ENCODE data around the gene CD207. TPM values are rescaled to one million over a fixed set of nuclear protein-coding genes. Genes with fewer than 3 reads are reported as not detected.

CD207 gene
- total and polyA plus RNA-seq, 2 experiments from 2014 or later, result not detected

DNA sequence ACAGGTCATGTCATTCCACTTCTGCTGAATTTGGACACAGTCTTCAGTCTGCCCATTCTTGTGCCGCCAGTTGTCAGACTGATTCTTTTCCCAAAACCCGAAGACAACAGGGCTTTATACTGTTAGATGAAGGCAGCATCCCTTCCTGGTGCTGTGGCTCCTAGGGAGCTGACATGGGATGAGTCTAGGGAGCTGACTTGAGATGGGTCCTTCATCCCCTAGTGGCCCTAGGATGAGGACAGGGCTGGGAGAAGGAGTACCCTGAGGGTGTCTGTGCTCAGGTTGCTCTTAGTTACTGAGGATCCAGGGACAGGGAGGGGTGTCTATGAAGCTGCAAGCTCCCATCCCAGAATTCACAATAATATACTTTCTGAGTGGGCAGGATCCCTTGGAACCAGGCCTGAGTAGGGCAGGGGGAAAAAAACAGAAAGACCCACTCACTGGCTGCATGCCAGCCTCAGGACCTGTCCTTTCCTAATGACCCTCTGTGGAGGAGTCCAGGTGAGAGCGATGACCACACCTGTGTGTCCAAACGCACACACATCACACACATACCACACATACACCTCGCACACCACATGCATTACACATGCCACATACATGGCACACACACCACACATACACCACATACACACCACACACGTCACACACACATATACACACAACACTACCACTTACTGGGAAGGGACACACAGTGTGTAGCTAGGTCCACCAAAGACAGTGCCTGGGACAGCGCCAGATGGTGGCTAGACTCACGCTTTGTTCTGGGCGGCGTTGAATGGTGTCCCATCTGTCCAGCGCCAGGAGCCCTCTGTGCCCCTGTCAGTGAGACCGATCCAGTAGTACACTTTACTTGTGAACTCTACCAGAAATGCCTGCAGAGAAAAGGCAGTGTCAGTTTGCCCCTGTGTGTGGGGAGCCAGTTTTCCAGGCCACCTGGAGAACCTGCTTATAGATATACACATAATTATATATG is 26.3 kb downstream of the CD207 start (continued):
- TF ChIP-seq, protein P1, sequence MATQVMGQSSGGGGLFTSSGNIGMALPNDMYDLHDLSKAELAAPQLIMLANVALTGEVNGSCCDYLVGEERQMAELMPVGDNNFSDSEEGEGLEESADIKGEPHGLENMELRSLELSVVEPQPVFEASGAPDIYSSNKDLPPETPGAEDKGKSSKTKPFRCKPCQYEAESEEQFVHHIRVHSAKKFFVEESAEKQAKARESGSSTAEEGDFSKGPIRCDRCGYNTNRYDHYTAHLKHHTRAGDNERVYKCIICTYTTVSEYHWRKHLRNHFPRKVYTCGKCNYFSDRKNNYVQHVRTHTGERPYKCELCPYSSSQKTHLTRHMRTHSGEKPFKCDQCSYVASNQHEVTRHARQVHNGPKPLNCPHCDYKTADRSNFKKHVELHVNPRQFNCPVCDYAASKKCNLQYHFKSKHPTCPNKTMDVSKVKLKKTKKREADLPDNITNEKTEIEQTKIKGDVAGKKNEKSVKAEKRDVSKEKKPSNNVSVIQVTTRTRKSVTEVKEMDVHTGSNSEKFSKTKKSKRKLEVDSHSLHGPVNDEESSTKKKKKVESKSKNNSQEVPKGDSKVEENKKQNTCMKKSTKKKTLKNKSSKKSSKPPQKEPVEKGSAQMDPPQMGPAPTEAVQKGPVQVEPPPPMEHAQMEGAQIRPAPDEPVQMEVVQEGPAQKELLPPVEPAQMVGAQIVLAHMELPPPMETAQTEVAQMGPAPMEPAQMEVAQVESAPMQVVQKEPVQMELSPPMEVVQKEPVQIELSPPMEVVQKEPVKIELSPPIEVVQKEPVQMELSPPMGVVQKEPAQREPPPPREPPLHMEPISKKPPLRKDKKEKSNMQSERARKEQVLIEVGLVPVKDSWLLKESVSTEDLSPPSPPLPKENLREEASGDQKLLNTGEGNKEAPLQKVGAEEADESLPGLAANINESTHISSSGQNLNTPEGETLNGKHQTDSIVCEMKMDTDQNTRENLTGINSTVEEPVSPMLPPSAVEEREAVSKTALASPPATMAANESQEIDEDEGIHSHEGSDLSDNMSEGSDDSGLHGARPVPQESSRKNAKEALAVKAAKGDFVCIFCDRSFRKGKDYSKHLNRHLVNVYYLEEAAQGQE (IDR thresholded peaks at IDR 0.05; ENCODE audit: unreplicated experiment), result no peak
- TF ChIP-seq ZNF114 (CRISPR knock-in tag; IDR thresholded peaks at IDR 0.05) (no peak), EZH2phosphoT487 (IDR thresholded peaks at IDR 0.05; ENCODE audit: unreplicated experiment) (no peak), STAT1 (IDR thresholded peaks at IDR 0.05; ENCODE audit: unreplicated experiment) (no peak)

DNA sequence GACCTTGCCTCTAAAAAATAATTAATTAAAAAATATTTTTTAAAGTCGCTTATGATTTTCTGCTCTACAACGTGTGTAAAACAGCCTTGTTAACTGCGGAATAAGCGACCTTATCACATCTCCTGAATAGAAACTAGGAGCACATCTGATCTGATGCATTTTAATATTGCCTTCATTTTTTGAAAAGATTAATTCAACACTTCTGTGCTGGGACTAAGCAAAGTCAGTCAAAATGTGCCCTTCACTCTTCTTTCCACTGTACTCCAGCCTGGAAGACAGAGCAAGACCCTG is 27.8 kb downstream of the CD207 start:
- TF ChIP-seq NANOG (IDR thresholded peaks at IDR 0.05; ENCODE audit: borderline replicate concordance), result no peak
- Histone ChIP-seq H3K9me2 (ENCODE audit: insufficient read depth) (peaks cover 5% of the 10 kb centered on the region; the same call in 1 of the 2 replicates), H3K27ac (ENCODE audit: low read depth) (no peak overlapping the region), H2AFZ (no peak overlapping the region), H4K20me1 (replicated peaks; ENCODE audit: insufficient read depth) (no peaks in the 10 kb centered on the region), H3K4me2 (no peak overlapping the region), H3K79me2 (replicated peaks; ENCODE audit: insufficient read depth) (no peaks in the 10 kb centered on the region), H3K4me1 (ENCODE audit: insufficient read depth) (no peaks in the 10 kb centered on the region), H3K27me3 (ENCODE audit: insufficient read depth) (no peaks in the 10 kb centered on the region), H3K4me3 (no peak overlapping the region), H3F3A (replicated peaks; ENCODE audit: low read depth) (no peaks in the 10 kb centered on the region), H3K36me3 (ENCODE audit: insufficient read depth) (no peaks in the 10 kb centered on the region)
- no peaks in the 10 kb centered on the region for H3K36me3 Mint-ChIP-seq (ENCODE audit: low read depth)
- no peaks in the 10 kb centered on the region; the same call in 2 of the 3 replicates for H3K9me3 Mint-ChIP-seq
- H3K27me3 Mint-ChIP-seq (ENCODE audit: insufficient read depth, low read depth, poor library complexity), result peaks cover 5% of the 10 kb centered on the region
- no peak for ATAC-seq
- no peak overlapping the region for H3K4me3 Mint-ChIP-seq
- H3K27ac Mint-ChIP-seq, result no peak overlapping the region
- H3K4me1 Mint-ChIP-seq, result no peaks in the 10 kb centered on the region
- no peak for DNase-seq (ENCODE audit: low spot score)

DNA sequence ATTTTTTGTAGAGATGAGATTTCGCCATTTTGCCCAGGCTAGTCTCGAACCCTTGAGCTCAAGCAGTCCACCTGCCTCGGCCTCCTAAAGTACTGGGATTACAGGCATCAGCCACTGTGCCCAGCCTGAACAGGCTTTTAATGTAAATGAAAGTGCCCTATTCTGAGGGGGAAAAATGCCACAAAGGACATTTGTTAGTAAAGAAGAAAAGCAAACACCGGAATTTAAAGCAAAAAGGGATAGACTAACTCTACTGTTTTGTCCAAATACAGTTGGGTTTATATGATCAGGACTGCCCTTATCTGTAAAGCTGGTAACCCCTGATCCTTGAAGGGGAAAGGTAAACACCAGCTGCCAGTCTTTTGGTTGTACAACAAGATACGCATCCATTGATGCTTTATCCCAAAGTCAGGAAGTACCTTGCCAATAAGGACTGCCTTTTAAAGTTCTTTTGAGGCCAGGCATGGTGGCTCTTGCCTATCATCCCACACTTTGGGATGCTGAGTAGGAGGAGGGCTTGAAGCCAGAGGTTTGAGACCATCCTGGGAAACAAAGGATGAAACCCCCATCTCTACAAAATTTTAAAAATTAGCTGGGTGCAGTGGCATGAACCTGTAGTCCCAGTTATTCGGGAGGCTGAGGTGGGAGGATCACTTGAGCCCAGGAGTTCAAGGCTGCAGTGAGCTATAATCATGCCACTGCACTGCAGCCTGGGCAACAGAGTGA is 28.4 kb downstream of the CD207 start:
- Histone ChIP-seq H3F3A (replicated peaks; ENCODE audit: low read depth) (no peaks in the 10 kb centered on the region), H3K36me3 (ENCODE audit: insufficient read depth) (no peaks in the 10 kb centered on the region), H3K27ac (ENCODE audit: low read depth) (no peak overlapping the region), H3K4me2 (no peak overlapping the region), H3K79me2 (replicated peaks; ENCODE audit: insufficient read depth) (no peaks in the 10 kb centered on the region), H3K4me1 (ENCODE audit: insufficient read depth) (no peaks in the 10 kb centered on the region), H3K27me3 (ENCODE audit: insufficient read depth) (no peaks in the 10 kb centered on the region), H2AFZ (no peak overlapping the region), H4K20me1 (replicated peaks; ENCODE audit: insufficient read depth) (no peaks in the 10 kb centered on the region), H3K9me2 (ENCODE audit: insufficient read depth) (peaks cover 2% of the 10 kb centered on the region; the same call in 1 of the 2 replicates), H3K4me3 (no peak overlapping the region)
- DNase-seq (ENCODE audit: low spot score) (no peak), ATAC-seq (no peak)
- Mint-ChIP-seq H3K9me3 (no peaks in the 10 kb centered on the region), H3K27ac (no peak overlapping the region), H3K36me3 (ENCODE audit: low read depth) (no peaks in the 10 kb centered on the region), H3K4me1 (no peaks in the 10 kb centered on the region), H3K27me3 (ENCODE audit: insufficient read depth, low read depth, poor library complexity) (peaks cover 5% of the 10 kb centered on the region), H3K4me3 (no peak overlapping the region)
- TF ChIP-seq NANOG (IDR thresholded peaks at IDR 0.05; ENCODE audit: borderline replicate concordance) (no peak), CREB1 (CRISPR knock-in tag; IDR thresholded peaks at IDR 0.05; ENCODE audit: low read depth) (no peak), JUNB (IDR thresholded peaks at IDR 0.05; ENCODE audit: unreplicated experiment) (no peak), POLR2AphosphoS5 (IDR thresholded peaks at IDR 0.05; ENCODE audit: low read depth) (no peak), ZNF114 (CRISPR knock-in tag; IDR thresholded peaks at IDR 0.05) (no peak)
- TF ChIP-seq, protein P2, sequence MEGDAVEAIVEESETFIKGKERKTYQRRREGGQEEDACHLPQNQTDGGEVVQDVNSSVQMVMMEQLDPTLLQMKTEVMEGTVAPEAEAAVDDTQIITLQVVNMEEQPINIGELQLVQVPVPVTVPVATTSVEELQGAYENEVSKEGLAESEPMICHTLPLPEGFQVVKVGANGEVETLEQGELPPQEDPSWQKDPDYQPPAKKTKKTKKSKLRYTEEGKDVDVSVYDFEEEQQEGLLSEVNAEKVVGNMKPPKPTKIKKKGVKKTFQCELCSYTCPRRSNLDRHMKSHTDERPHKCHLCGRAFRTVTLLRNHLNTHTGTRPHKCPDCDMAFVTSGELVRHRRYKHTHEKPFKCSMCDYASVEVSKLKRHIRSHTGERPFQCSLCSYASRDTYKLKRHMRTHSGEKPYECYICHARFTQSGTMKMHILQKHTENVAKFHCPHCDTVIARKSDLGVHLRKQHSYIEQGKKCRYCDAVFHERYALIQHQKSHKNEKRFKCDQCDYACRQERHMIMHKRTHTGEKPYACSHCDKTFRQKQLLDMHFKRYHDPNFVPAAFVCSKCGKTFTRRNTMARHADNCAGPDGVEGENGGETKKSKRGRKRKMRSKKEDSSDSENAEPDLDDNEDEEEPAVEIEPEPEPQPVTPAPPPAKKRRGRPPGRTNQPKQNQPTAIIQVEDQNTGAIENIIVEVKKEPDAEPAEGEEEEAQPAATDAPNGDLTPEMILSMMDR (conservative IDR thresholded peaks at IDR 0.05; ENCODE audit: low read depth in 2 of 2), result no peak
- TF ChIP-seq, protein P1 (IDR thresholded peaks at IDR 0.05; ENCODE audit: unreplicated experiment), result no peak
- TF ChIP-seq, protein P3, sequence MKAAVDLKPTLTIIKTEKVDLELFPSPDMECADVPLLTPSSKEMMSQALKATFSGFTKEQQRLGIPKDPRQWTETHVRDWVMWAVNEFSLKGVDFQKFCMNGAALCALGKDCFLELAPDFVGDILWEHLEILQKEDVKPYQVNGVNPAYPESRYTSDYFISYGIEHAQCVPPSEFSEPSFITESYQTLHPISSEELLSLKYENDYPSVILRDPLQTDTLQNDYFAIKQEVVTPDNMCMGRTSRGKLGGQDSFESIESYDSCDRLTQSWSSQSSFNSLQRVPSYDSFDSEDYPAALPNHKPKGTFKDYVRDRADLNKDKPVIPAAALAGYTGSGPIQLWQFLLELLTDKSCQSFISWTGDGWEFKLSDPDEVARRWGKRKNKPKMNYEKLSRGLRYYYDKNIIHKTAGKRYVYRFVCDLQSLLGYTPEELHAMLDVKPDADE (IDR thresholded peaks at IDR 0.05), result no peak
